Thoracic aorta (tissue), 2 donors: ENCODE results near the gene PFDN2. TPM values are rescaled to one million over a fixed set of nuclear protein-coding genes. Genes with fewer than 3 reads are reported as not detected.

Experiments
- ATAC-seq: fragments of 150-250 bp; one replicate; pipeline ENCODE4 v1.8.0; 2017; ENCODE audit warnings: low read depth; ENCODE audit not compliant: insufficient number of reproducible peaks, low FRiP score
- DNase-seq: peaks from one replicate; pipeline ENCODE4 v3.0.0-alpha.2; 2020; ENCODE audit warnings: low spot score
- H3K27ac ChIP-seq, 2 donors: fragments of 200-600 bp; sonication (generic); 1 replicate in 1 of 2; 2 replicates in 1 of 2; pipeline ENCODE4 v1.5.1; 2016; ENCODE audit warnings: mild to moderate bottlenecking in 2 of 2, moderate library complexity in 2 of 2
- H3K27me3 ChIP-seq: fragments of 200-600 bp; sonication (generic); replicated peaks from 2 replicates; pipeline ENCODE4 v1.6.0; 2016; ENCODE audit warnings: mild to moderate bottlenecking; ENCODE audit not compliant: insufficient read depth
- H3K36me3 ChIP-seq: fragments of 200-600 bp; sonication (generic); one replicate; pipeline ENCODE4 v1.5.1; 2016
- H3K4me1 ChIP-seq, 2 donors: fragments of 200-600 bp; sonication (generic); 1 replicate in 1 of 2; 2 replicates in 1 of 2; pipeline versions ENCODE4 v1.5.1 to v1.6.0; 2016; ENCODE audit warnings: low read depth in 2 of 2, mild to moderate bottlenecking in 1 of 2; ENCODE audit not compliant: control insufficient read depth in 1 of 2
- H3K4me3 ChIP-seq: fragments of 200-600 bp; sonication (generic); 2 replicates; pipeline ENCODE4 v1.5.1; 2016; ENCODE audit warnings: mild to moderate bottlenecking
- H3K9me3 ChIP-seq: fragments of 200-600 bp; sonication (generic); 2 replicates; pipeline ENCODE4 v1.5.1; 2016
- CTCF ChIP-seq: fragments of 200-600 bp; sonication (generic); IDR thresholded peaks from one replicate; pipeline ENCODE4 v1.5.1; 2019; ENCODE audit warnings: antibody characterized with exemption
- total RNA-seq, 2 donors: library from RNA; depleted of rRNA; stranded (reverse); fragments of >200 nt; gene quantifications; one replicate each; pipeline versions ENCODE4 v1.1.0 to v1.2.3, GENCODE V29; 2016

PFDN2 gene
- total RNA-seq, 2 donors from 2014 or later, result 22.7 to 92.7 TPM

GRCh38 chr1:161094481-161094880, 23.4 kb downstream of the PFDN2 start:
- Histone ChIP-seq H3K4me1 (peaks cover 2 to 21% of the 10 kb centered on the region in 2 donors), H3K36me3 (no peaks in the 10 kb centered on the region), H3K9me3 (no peaks in the 10 kb centered on the region), H3K4me3 (no peak overlapping the region), H3K27me3 (no peaks in the 10 kb centered on the region), H3K27ac (no peak overlapping the region)
- no peak for ATAC-seq
- no peak for DNase-seq
- no peak for TF ChIP-seq CTCF

GRCh38 chr1:161092621-161093028, 25.2 kb downstream of the PFDN2 start:
- no peak overlapping the region for H3K27ac ChIP-seq
- H3K9me3 ChIP-seq, result no peaks in the 10 kb centered on the region
- TF ChIP-seq CTCF, result no peak
- no peak overlapping the region for H3K4me3 ChIP-seq
- no peak for ATAC-seq
- no peak for DNase-seq
- peaks cover 2 to 10% of the 10 kb centered on the region in 2 donors for H3K4me1 ChIP-seq
- no peaks in the 10 kb centered on the region for H3K36me3 ChIP-seq
- no peaks in the 10 kb centered on the region for H3K27me3 ChIP-seq

- H3K4me1 ChIP-seq, result peaks cover 0 to 3% of the 10 kb centered on the region in 2 donors
- H3K4me3 ChIP-seq, result no peak overlapping the region
- no peaks in the 10 kb centered on the region for H3K36me3 ChIP-seq
- TF ChIP-seq CTCF, result no peak
- ATAC-seq (no peak), DNase-seq (no peak)
- H3K9me3 ChIP-seq, result no peaks in the 10 kb centered on the region
- no peak overlapping the region for H3K27ac ChIP-seq
- no peaks in the 10 kb centered on the region for H3K27me3 ChIP-seq
Observed at GRCh38 chr1:161091796-161092507, 25.9 kb downstream of the PFDN2 start.

GRCh38 chr1:161091093-161091492, 26.7 kb downstream of the PFDN2 start:
- ATAC-seq (no peak), DNase-seq (no peak)
- Histone ChIP-seq H3K4me1 (no peaks in the 10 kb centered on the region), H3K36me3 (no peaks in the 10 kb centered on the region), H3K27me3 (no peaks in the 10 kb centered on the region), H3K27ac (no peak overlapping the region), H3K9me3 (no peaks in the 10 kb centered on the region), H3K4me3 (no peak overlapping the region)
- no peak for TF ChIP-seq CTCF

GRCh38 chr1:161090617-161091016, 27.2 kb downstream of the PFDN2 start:
- no peak for TF ChIP-seq CTCF
- no peaks in the 10 kb centered on the region for H3K9me3 ChIP-seq
- H3K4me3 ChIP-seq, result no peak overlapping the region
- H3K36me3 ChIP-seq, result no peaks in the 10 kb centered on the region
- no peak overlapping the region for H3K27ac ChIP-seq
- no peak for DNase-seq
- no peak for ATAC-seq
- no peaks in the 10 kb centered on the region for H3K27me3 ChIP-seq
- H3K4me1 ChIP-seq, result no peaks in the 10 kb centered on the region
